ENCODE measurements around the gene HS6ST3.
"Not testable (repeated sequence)": the region's sequence is repeated elsewhere in the genome, so short reads cannot be mapped to it uniquely, and the experiment has no call there.

- not testable (repeated sequence) for TF ChIP-seq POLR2A (IDR thresholded peaks at IDR 0.05; ENCODE audit: low read length); GATA1 (IDR thresholded peaks at IDR 0.05; ENCODE audit: low read depth, low read length)
These were observed 38.4 kb upstream of the HS6ST3 start for GRCh38 chr13:96051491-96051890.
